Stomach (tissue), 9 donors: ENCODE results near the gene TMEM132D. TPM values are rescaled to one million over a fixed set of nuclear protein-coding genes. Genes with fewer than 3 reads are reported as not detected.

Experiments used
- DNase-seq, 2 donors: peaks; one replicate each; pipeline versions ENCODE4 v3.0.0 to v3.0.0-alpha.2; 2013 to 2019
- H3K27ac ChIP-seq, 5 donors: fragments of 200-600 bp in 4 of 5; sonication (generic) in 4 of 5; one replicate each; pipeline ENCODE4 v1.5.1; 2013 to 2019; ENCODE audit warnings: mild to moderate bottlenecking in 1 of 5, moderate library complexity in 1 of 5
- H3K27me3 ChIP-seq, 3 donors: fragments of 200-600 bp; sonication (generic); one replicate each; pipeline ENCODE4 v1.5.1; 2017 to 2019; ENCODE audit warnings: mixed run types in 1 of 3
- H3K36me3 ChIP-seq, 4 donors: fragments of 200-600 bp; sonication (generic); 1 replicate in 3 of 4; 2 replicates in 1 of 4; pipeline ENCODE4 v1.5.1; 2016 to 2019
- H3K4me1 ChIP-seq, 4 donors: fragments of 200-600 bp; sonication (generic); one replicate each; pipeline ENCODE4 v1.5.1; 2016 to 2019
- H3K4me3 ChIP-seq, 4 donors: fragments of 200-600 bp; sonication (generic) in 3 of 4; one replicate each; pipeline ENCODE4 v1.5.1; 2016 to 2019; ENCODE audit warnings: mild to moderate bottlenecking in 1 of 4
- H3K9me3 ChIP-seq, 4 donors: fragments of 200-600 bp; sonication (generic); one replicate each; pipeline ENCODE4 v1.5.1; 2016 to 2019
- EP300 ChIP-seq: sonication (generic); formaldehyde crosslinking; IDR thresholded peaks from one replicate; pipeline ENCODE4 v1.6.1; 2017; ENCODE audit warnings: antibody characterized with exemption
- POLR2A ChIP-seq, 4 donors: fragments of 450-650 bp; IDR thresholded peaks; one replicate each; pipeline ENCODE4 v1.6.1; 2016; ENCODE audit warnings: antibody characterized with exemption in 4 of 4, control low read depth in 2 of 4, mild to moderate bottlenecking in 1 of 4, moderate library complexity in 1 of 4
- POLR2AphosphoS5 ChIP-seq, 3 donors: sonication (generic); formaldehyde crosslinking; IDR thresholded peaks; one replicate each; pipeline ENCODE4 v1.6.1; 2016; ENCODE audit warnings: antibody characterized with exemption in 3 of 3
- WGBS, 5 donors: extraction: QIAGEN DNeasy Blood & Tissue Kit in 3 of 5; methylation state at CpG; one replicate each; pipeline versions ENCODE4 v1.1.5 to v1.1.7; 2013 to 2018; 5-methylcytosine and 5-hydroxymethylcytosine counted together
- intact Hi-C: fragments of 100-400 bp; cut with DNase I; formaldehyde crosslinking; loops from one replicate; pipeline ENCODE4 v1.15.1; 2023; ENCODE audit warnings: low total_unique reads
- polyA plus RNA-seq, 3 donors: library from polyadenylated mRNA; stranded (reverse); fragments of 200-250 nt; gene quantifications; one replicate each; pipeline ENCODE4 v1.2.3, GENCODE V29; 2013
- total RNA-seq, 5 donors: library from RNA; depleted of rRNA; stranded (reverse); fragments of >200 nt; gene quantifications; one replicate each; pipeline versions ENCODE4 v1.1.0 to v1.2.3, GENCODE V29; 2014 to 2016
- TF ChIP-seq, protein P1 (sequence below), 7 experiments: fragments of 450-650 bp in 4 of 7; fragments of 200-600 bp in 3 of 7; sonication (generic) in 3 of 7; IDR thresholded peaks; one replicate each; pipeline ENCODE4 v1.5.1; 2016 to 2019; ENCODE audit warnings: antibody characterized with exemption in 7 of 7, control low read depth in 2 of 7, mild to moderate bottlenecking in 1 of 7
- donor health status: healthy with polysubstance abuse.
- donor health status: Bipolar disorder and iron deficiency.
- donor health status: healthy.

Gene TMEM132D
- total and polyA plus RNA-seq, 8 donors: 0.29 to 0.92 TPM; not detected in 6

DNA sequence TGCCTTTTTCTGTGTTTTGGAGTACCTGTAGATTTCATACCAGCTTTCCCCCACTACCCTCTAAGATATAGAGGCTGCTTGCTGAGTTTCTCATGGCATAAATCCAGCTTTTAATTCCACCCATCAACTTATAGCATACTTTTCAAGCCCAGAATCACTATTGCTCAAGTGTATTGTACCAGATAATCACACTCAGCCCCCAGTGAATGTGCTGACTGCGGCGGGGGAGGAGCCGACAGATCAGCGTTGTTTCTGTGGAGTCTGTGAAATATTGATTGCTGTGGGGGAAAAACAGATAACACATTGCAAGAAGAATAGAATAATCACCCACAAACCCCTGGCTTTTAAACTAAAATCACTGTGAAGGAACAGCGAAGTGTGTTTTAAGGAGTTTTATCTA, 296.1 kb downstream of the TMEM132D start:
- Histone ChIP-seq H3K9me3 (no peaks in the 10 kb centered on the region), H3K27ac (no peak overlapping the region), H3K4me3 (no peak overlapping the region), H3K4me1 (no peaks in the 10 kb centered on the region), H3K36me3 (no peaks in the 10 kb centered on the region), H3K27me3 (no peaks in the 10 kb centered on the region)
- no peak for DNase-seq
- intact Hi-C loops: no loop called here
- TF ChIP-seq POLR2AphosphoS5 (IDR thresholded peaks at IDR 0.05) (no peak), EP300 (no peak), POLR2A (IDR thresholded peaks at IDR 0.05) (no peak)
- TF ChIP-seq, protein P1, sequence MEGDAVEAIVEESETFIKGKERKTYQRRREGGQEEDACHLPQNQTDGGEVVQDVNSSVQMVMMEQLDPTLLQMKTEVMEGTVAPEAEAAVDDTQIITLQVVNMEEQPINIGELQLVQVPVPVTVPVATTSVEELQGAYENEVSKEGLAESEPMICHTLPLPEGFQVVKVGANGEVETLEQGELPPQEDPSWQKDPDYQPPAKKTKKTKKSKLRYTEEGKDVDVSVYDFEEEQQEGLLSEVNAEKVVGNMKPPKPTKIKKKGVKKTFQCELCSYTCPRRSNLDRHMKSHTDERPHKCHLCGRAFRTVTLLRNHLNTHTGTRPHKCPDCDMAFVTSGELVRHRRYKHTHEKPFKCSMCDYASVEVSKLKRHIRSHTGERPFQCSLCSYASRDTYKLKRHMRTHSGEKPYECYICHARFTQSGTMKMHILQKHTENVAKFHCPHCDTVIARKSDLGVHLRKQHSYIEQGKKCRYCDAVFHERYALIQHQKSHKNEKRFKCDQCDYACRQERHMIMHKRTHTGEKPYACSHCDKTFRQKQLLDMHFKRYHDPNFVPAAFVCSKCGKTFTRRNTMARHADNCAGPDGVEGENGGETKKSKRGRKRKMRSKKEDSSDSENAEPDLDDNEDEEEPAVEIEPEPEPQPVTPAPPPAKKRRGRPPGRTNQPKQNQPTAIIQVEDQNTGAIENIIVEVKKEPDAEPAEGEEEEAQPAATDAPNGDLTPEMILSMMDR (IDR thresholded peaks at IDR 0.05): no peak
- WGBS, 5 donors: 26 to 39% (median 38%) methylated on average over 5 of the region's 5 CpGs

DNA sequence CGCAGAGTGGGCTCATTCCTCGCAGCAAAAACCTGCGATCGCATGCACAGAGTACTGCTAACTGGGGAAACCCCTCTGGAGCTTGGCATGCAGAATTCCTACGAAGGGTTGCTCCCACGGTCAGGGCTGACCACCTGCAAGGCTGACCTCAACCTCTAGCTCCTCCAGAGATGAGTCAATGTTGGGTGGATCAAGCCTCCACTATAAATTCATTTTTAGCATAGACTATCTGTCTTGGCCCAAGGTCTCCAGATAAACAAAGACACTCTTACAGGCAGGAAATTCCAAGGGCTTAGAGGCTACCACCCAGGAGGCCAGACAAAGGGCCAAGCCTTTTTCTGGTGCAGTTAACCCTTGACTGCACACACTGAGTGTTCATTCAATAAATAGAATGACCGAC, 296.5 kb downstream of the TMEM132D start:
- peak in 1 of 2 donors; percentile 7 for DNase-seq
- H3K27me3 ChIP-seq: no peaks in the 10 kb centered on the region
- WGBS, 5 donors: 25 to 53% (median 41%) methylated on average over 7 of the region's 7 CpGs
- no peaks in the 10 kb centered on the region for H3K9me3 ChIP-seq
- TF ChIP-seq POLR2A (IDR thresholded peaks at IDR 0.05): no peak
- TF ChIP-seq, protein P1 (IDR thresholded peaks at IDR 0.05): no peak
- no peak overlapping the region for H3K27ac ChIP-seq
- H3K4me1 ChIP-seq: no peaks in the 10 kb centered on the region
- no peaks in the 10 kb centered on the region for H3K36me3 ChIP-seq
- H3K4me3 ChIP-seq: no peak overlapping the region
- intact Hi-C loops: no loop called here

DNA sequence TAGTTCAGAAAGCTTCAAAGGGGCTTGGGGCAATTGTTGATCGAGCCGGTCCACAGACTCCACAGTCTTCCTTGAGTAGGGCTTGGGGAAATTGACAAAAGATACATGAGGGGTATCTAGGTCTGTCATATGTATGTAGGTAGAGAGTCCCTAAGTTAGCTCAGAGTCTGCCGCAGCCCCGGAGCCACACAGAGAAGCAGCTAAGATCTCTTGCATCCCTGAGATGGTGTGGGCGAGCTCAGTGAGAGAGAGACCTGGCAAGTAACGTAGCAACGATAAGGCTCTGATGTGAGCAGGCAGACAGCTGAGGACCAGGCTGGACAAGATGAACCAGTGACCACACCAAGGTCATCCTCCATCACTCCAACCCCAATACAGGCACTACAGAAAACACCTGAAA, 297.6 kb downstream of the TMEM132D start:
- TF ChIP-seq EP300 (no peak), POLR2A (IDR thresholded peaks at IDR 0.05) (no peak), POLR2AphosphoS5 (IDR thresholded peaks at IDR 0.05) (no peak)
- TF ChIP-seq, protein P1 (IDR thresholded peaks at IDR 0.05): no peak
- no peaks in the 10 kb centered on the region for H3K4me1 ChIP-seq
- H3K4me3 ChIP-seq: no peak overlapping the region
- intact Hi-C loops: no loop called here
- H3K27me3 ChIP-seq: no peaks in the 10 kb centered on the region
- no peak for DNase-seq
- no peak overlapping the region for H3K27ac ChIP-seq
- H3K9me3 ChIP-seq: no peaks in the 10 kb centered on the region
- no peaks in the 10 kb centered on the region for H3K36me3 ChIP-seq
- 87 to 93% (median 88%) methylated on average over 7 of the region's 7 CpGs for WGBS, 5 donors

DNA sequence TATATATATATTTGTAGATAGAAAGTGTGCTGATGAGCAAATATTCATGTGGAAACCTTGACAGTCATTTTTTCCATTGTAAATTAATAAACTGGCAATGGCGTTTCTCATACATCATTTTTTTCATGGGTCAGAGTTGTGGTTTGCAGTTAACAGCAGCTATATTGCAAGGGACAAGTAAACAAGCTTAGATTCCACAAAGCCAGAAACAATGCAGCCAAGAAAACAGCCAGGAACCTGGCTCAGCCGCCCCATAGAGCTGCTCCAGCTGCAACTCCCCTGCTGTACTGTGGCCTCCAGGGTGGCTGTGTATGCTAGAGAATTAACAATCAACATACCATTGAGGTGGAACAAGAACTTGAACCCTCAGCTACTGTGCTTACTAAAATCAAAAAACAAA, 298.2 kb downstream of the TMEM132D start:
- DNase-seq: no peak
- no peaks in the 10 kb centered on the region for H3K36me3 ChIP-seq
- no peak for TF ChIP-seq EP300
- TF ChIP-seq, protein P1 (IDR thresholded peaks at IDR 0.05): no peak
- TF ChIP-seq POLR2AphosphoS5 (IDR thresholded peaks at IDR 0.05): no peak
- TF ChIP-seq POLR2A (IDR thresholded peaks at IDR 0.05): no peak
- H3K9me3 ChIP-seq: peaks cover 0 to 4% (median 2%) of the 10 kb centered on the region in 4 donors
- H3K27ac ChIP-seq: no peak overlapping the region
- WGBS, 5 donors: 51 to 61% (median 58%) methylated on average over 2 of the region's 2 CpGs
- H3K27me3 ChIP-seq: no peaks in the 10 kb centered on the region
- no peaks in the 10 kb centered on the region for H3K4me1 ChIP-seq
- intact Hi-C loops: no loop called here
- no peak overlapping the region for H3K4me3 ChIP-seq
